Naive thymus-derived CD4-positive, alpha-beta T cell (primary cell): ENCODE results near the gene PPFIBP2. TPM values are rescaled to one million over a fixed set of nuclear protein-coding genes. Genes with fewer than 3 reads are reported as not detected.
A peak's percentile ranks its signal among the peaks of the same experiment; 100 is the strongest.

Experiments used
- ATAC-seq: fragments of 150-1000 bp; cut with Tn5 transposase; 2 replicates; pipeline ENCODE4 v1.10.0; 2021; ENCODE audit warnings: mild to moderate bottlenecking, moderate library complexity
- CTCF ChIA-PET: fragments of 350-600 bp; sonication (Branson Sonifier 250); formaldehyde crosslinking; loops from one replicate; lab custom pipeline; 2021; ENCODE audit warnings: antibody characterized with exemption; lab: Charles Lee
- POLR2A ChIA-PET: fragments of 350-600 bp; sonication (Branson Sonifier 250); formaldehyde crosslinking; loops from one replicate; lab custom pipeline; 2021; ENCODE audit warnings: antibody characterized with exemption, inconsistent platforms; lab: Charles Lee
- DNase-seq, 9 donors: peaks; one replicate each; pipeline versions ENCODE4 v3.0.0 to v3.0.0-alpha.2; 2020 to 2022; ENCODE audit warnings: mixed read lengths in 1 of 9
- H3K27ac ChIP-seq: one replicate; pipeline ENCODE4 v1.7.0; 2013; ENCODE audit warnings: mild to moderate bottlenecking, low read depth, low read length, moderate library complexity
- H3K27me3 ChIP-seq, 2 donors: one replicate each; pipeline ENCODE4 v1.7.0; 2013; ENCODE audit warnings: low read length in 2 of 2, mild to moderate bottlenecking in 2 of 2, moderate library complexity in 2 of 2; ENCODE audit not compliant: control insufficient read depth in 2 of 2, insufficient read depth in 2 of 2
- H3K36me3 ChIP-seq, 3 experiments: 1 replicate in 2 of 3; 2 replicates in 1 of 3; pipeline ENCODE4 v1.7.0; 2013; ENCODE audit warnings: low read length in 3 of 3, mild to moderate bottlenecking in 3 of 3, moderate library complexity in 1 of 3; ENCODE audit not compliant: insufficient read depth in 3 of 3, control insufficient read depth in 2 of 3
- H3K4me1 ChIP-seq, 2 donors: one replicate each; pipeline ENCODE4 v1.7.0; 2013; ENCODE audit warnings: low read length in 2 of 2, mild to moderate bottlenecking in 2 of 2, moderate library complexity in 1 of 2; ENCODE audit not compliant: control insufficient read depth in 2 of 2, insufficient read depth in 2 of 2
- H3K4me3 ChIP-seq: 2 replicates; pipeline ENCODE4 v1.7.0; 2013; ENCODE audit warnings: mild to moderate bottlenecking, low read length
- H3K9me3 ChIP-seq, 3 experiments: 1 replicate in 2 of 3; 2 replicates in 1 of 3; pipeline ENCODE4 v1.7.0; 2013; ENCODE audit warnings: low read length in 3 of 3; ENCODE audit not compliant: control insufficient read depth in 2 of 3
- H3K27ac Mint-ChIP-seq, 9 donors: one replicate each; pipeline ENCODE4 v1.8.0; 2020 to 2022; ENCODE audit warnings: mixed read lengths in 9 of 9, mild to moderate bottlenecking in 8 of 9, moderate library complexity in 5 of 9, inconsistent platforms in 2 of 9
- H3K27me3 Mint-ChIP-seq, 5 donors: one replicate each; pipeline ENCODE4 v1.8.0; 2021 to 2022; ENCODE audit warnings: mixed read lengths in 5 of 5, mild to moderate bottlenecking in 1 of 5
- H3K36me3 Mint-ChIP-seq, 5 donors: one replicate each; pipeline ENCODE4 v1.8.0; 2020 to 2022; ENCODE audit warnings: mixed read lengths in 5 of 5, mild to moderate bottlenecking in 3 of 5, inconsistent platforms in 1 of 5
- H3K4me1 Mint-ChIP-seq, 7 donors: one replicate each; pipeline ENCODE4 v1.8.0; 2020 to 2022; ENCODE audit warnings: mixed read lengths in 7 of 7, mild to moderate bottlenecking in 3 of 7, inconsistent platforms in 1 of 7
- H3K4me3 Mint-ChIP-seq, 10 donors: one replicate each; pipeline ENCODE4 v1.8.0; 2020 to 2022; ENCODE audit warnings: mild to moderate bottlenecking in 10 of 10, mixed read lengths in 10 of 10, moderate library complexity in 6 of 10, inconsistent platforms in 2 of 10
- H3K9me3 Mint-ChIP-seq, 11 donors: one replicate each; pipeline ENCODE4 v1.8.0; 2020 to 2022; ENCODE audit warnings: mixed read lengths in 11 of 11, mild to moderate bottlenecking in 4 of 11, inconsistent platforms in 1 of 11, moderate library complexity in 1 of 11
- intact Hi-C, 2 donors: fragments of 100-400 bp; cut with micrococcal nuclease; formaldehyde crosslinking; loops; one replicate each; pipeline ENCODE4 v1.15.1; 2023
- polyA plus RNA-seq, 2 donors: library from polyadenylated mRNA; unstranded; fragments of 300-500 nt; fragmentation: Illumina TruSeq; gene quantifications; one replicate each; pipeline ENCODE4 v1.2.3, GENCODE V29; 2021
- total RNA-seq, 6 experiments: library from RNA in 5 of 6; stranded (reverse) in 5 of 6; gene quantifications; 1 replicate in 5 of 6; 2 replicates in 1 of 6; pipeline ENCODE4 v1.2.3 and lab custom pipeline; 2021 to 2026

Gene PPFIBP2
- total and polyA plus RNA-seq, 7 experiments from 2014 or later, result 5.7 to 55.6 (median 42.6) TPM

GRCh38 chr11:7651140-7651551 lies 137.3 kb downstream of the PPFIBP2 start:
- H3K4me1 ChIP-seq, result no peaks in the 10 kb centered on the region
- Mint-ChIP-seq H3K4me1 (no peaks in the 10 kb centered on the region), H3K27me3 (peaks cover 0 to 2% (median 0%) of the 10 kb centered on the region in 5 donors), H3K36me3 (peaks cover 0 to 77% (median 15%) of the 10 kb centered on the region in 5 donors), H3K4me3 (no peak overlapping the region), H3K27ac (no peak overlapping the region), H3K9me3 (no peaks in the 10 kb centered on the region)
- no peaks in the 10 kb centered on the region for H3K27me3 ChIP-seq
- peaks cover 0 to 70% (median 11%) of the 10 kb centered on the region in 3 experiments for H3K36me3 ChIP-seq
- intact Hi-C loops, result no loop called here
- no peak overlapping the region for H3K4me3 ChIP-seq
- ChIA-PET POLR2A (no interaction called here), CTCF (interaction anchor here (1.1 kb wide), 1 partner anchor 138 kb away, joined by 3 read pairs; the partner anchor contains the start of gene PPFIBP2)
- ATAC-seq (no peak), DNase-seq (no peak)
- no peaks in the 10 kb centered on the region for H3K9me3 ChIP-seq
- H3K27ac ChIP-seq, result no peak overlapping the region

DNA sequence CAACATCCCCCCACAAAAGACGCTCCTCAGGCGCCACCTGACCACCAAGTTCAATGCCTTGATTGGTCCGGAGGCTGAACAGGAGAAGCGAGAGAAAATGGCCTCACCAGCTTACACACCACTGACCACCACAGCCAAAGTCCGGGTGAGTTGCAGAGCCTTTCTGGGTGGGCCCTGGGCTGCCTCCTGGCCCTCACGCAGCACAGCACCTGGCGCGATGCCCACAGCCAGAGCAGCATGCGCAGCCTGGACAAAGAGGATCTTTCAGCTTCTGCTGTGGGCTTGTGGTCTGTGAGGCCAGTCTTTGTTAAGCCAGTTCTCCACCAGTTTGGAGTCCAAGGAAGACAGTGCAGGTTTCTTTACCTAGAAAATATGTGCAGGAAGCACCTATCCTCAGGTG lies 137.9 kb downstream of the PPFIBP2 start:
- DNase-seq (no peak), ATAC-seq (no peak)
- POLR2A ChIA-PET, result no interaction called here
- intact Hi-C loops, result no loop called here
- H3K27ac Mint-ChIP-seq, result no peak overlapping the region
- no peaks in the 10 kb centered on the region for H3K9me3 Mint-ChIP-seq
- H3K36me3 ChIP-seq, result peaks cover 0 to 70% (median 11%) of the 10 kb centered on the region in 3 experiments
- H3K36me3 Mint-ChIP-seq, result peaks cover 0 to 83% (median 15%) of the 10 kb centered on the region in 5 donors
- H3K27ac ChIP-seq, result no peak overlapping the region
- no peak overlapping the region for H3K4me3 Mint-ChIP-seq
- no peak overlapping the region for H3K4me3 ChIP-seq
- H3K4me1 ChIP-seq, result no peaks in the 10 kb centered on the region
- H3K27me3 Mint-ChIP-seq, result peaks cover 0 to 2% (median 0%) of the 10 kb centered on the region in 5 donors
- H3K27me3 ChIP-seq, result no peaks in the 10 kb centered on the region
- no peaks in the 10 kb centered on the region for H3K9me3 ChIP-seq
- CTCF ChIA-PET, result interaction anchor here (1.1 kb wide), 1 partner anchor 138 kb away, joined by 3 read pairs; the partner anchor contains the start of gene PPFIBP2
- no peaks in the 10 kb centered on the region for H3K4me1 Mint-ChIP-seq

- H3K27ac Mint-ChIP-seq, result peak overlapping the region in 1 of 9 donors; percentile 45
- H3K36me3 Mint-ChIP-seq, result peaks cover 0 to 77% (median 21%) of the 10 kb centered on the region in 5 donors
- Histone ChIP-seq H3K4me3 (no peak overlapping the region), H3K27ac (no peak overlapping the region), H3K4me1 (no peaks in the 10 kb centered on the region), H3K27me3 (no peaks in the 10 kb centered on the region), H3K9me3 (no peaks in the 10 kb centered on the region), H3K36me3 (peaks cover 0 to 59% (median 11%) of the 10 kb centered on the region in 3 experiments)
- POLR2A ChIA-PET, result no interaction called here
- H3K9me3 Mint-ChIP-seq, result peaks cover 0 to 7% (median 0%) of the 10 kb centered on the region in 11 donors
- ATAC-seq, result no peak
- no peak overlapping the region for H3K4me3 Mint-ChIP-seq
- DNase-seq, result no peak
- intact Hi-C loops, result no loop called here
- no peaks in the 10 kb centered on the region for H3K4me1 Mint-ChIP-seq
- no peaks in the 10 kb centered on the region for H3K27me3 Mint-ChIP-seq
- CTCF ChIA-PET, result no interaction called here
Observed at GRCh38 chr11:7654195-7654705, 140.5 kb downstream of the PPFIBP2 start.

- Histone ChIP-seq H3K27me3 (no peaks in the 10 kb centered on the region), H3K4me1 (no peaks in the 10 kb centered on the region), H3K36me3 (peaks cover 0 to 49% (median 11%) of the 10 kb centered on the region in 3 experiments), H3K27ac (no peak overlapping the region), H3K4me3 (no peak overlapping the region), H3K9me3 (no peaks in the 10 kb centered on the region)
- no peak overlapping the region for H3K4me3 Mint-ChIP-seq
- ChIA-PET POLR2A (no interaction called here), CTCF (no interaction called here)
- no peak overlapping the region for H3K27ac Mint-ChIP-seq
- DNase-seq (no peak), ATAC-seq (no peak)
- peaks cover 0 to 7% (median 0%) of the 10 kb centered on the region in 11 donors for H3K9me3 Mint-ChIP-seq
- H3K27me3 Mint-ChIP-seq, result no peaks in the 10 kb centered on the region
- peaks cover 0 to 64% (median 17%) of the 10 kb centered on the region in 5 donors for H3K36me3 Mint-ChIP-seq
- intact Hi-C loops, result no loop called here
- H3K4me1 Mint-ChIP-seq, result no peaks in the 10 kb centered on the region
Observed at GRCh38 chr11:7655253-7656217, 141.7 kb downstream of the PPFIBP2 start.

GRCh38 chr11:7656704-7657103 lies 142.9 kb downstream of the PPFIBP2 start:
- intact Hi-C loops, result loop anchor here in 1 of 2 donors (1.0 kb wide), 1 partner anchor 143 kb away; the partner anchor contains the start of gene PPFIBP2
- H3K4me1 ChIP-seq, result no peaks in the 10 kb centered on the region

DNA sequence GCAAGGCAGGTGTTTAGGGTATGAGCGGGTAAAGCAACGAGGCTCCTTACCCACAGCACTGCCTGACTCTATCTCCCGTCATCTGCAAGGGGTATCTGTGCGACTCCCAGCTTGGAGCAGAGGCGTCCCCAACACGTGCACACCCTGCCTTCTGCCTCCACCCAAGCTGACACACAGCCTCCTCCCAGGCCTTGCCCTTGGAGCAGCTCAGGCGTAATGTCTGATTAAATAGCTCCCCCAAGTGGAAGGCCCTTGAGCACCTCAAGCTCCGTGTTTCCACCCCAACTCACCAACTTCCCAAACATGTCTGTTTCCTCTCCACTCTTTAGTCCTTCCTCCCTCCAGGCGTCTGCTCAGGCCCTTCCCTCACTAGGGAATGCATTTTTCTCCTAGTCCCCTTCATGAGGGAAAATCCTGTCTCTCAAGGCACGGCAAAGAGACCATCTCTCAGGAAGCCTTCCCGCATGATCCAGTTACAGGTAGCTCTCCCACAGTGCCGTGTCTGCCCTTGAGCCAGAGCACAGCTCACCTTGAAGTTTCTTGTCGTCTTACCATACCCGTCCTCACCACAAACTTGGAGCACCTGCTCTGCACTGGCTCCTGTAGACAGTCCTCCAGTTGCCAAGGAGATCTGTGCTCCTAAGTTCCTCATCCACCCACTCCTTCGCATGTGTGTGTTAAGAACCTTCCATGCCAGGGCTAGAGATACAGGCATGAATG lies 143.7 kb downstream of the PPFIBP2 start:
- no peak overlapping the region for H3K27ac ChIP-seq
- no peaks in the 10 kb centered on the region for H3K27me3 ChIP-seq
- no peak overlapping the region for H3K4me3 Mint-ChIP-seq
- H3K4me1 Mint-ChIP-seq, result no peaks in the 10 kb centered on the region
- POLR2A ChIA-PET, result no interaction called here
- H3K36me3 ChIP-seq, result peaks cover 0 to 32% (median 10%) of the 10 kb centered on the region in 3 experiments
- intact Hi-C loops, result loop anchor here in 1 of 2 donors (1.0 kb wide), 1 partner anchor 144 kb away; the partner anchor contains the start of gene PPFIBP2
- CTCF ChIA-PET, result interaction anchor here (0.7 kb wide), 2 partner anchors 80 to 135 kb away, joined by 3 read pairs; no protein-coding TSS in a partner anchor
- peak; percentile 66 for ATAC-seq
- H3K4me1 ChIP-seq, result no peaks in the 10 kb centered on the region
- H3K27me3 Mint-ChIP-seq, result no peaks in the 10 kb centered on the region
- H3K27ac Mint-ChIP-seq, result peak overlapping the region in 2 of 9 donors; percentile 22 to 38
- no peaks in the 10 kb centered on the region for H3K9me3 ChIP-seq
- DNase-seq, result peak in 1 of 9 donors; percentile 23
- no peak overlapping the region for H3K4me3 ChIP-seq
- peaks cover 0 to 49% (median 11%) of the 10 kb centered on the region in 5 donors for H3K36me3 Mint-ChIP-seq
- H3K9me3 Mint-ChIP-seq, result peaks cover 0 to 7% (median 0%) of the 10 kb centered on the region in 11 donors

More at GRCh38 chr11:7656704-7657103, 142.9 kb downstream of the PPFIBP2 start:
- H3K27me3 ChIP-seq, result no peaks in the 10 kb centered on the region
- Mint-ChIP-seq H3K27ac (no peak overlapping the region), H3K36me3 (peaks cover 0 to 56% (median 14%) of the 10 kb centered on the region in 5 donors), H3K27me3 (no peaks in the 10 kb centered on the region), H3K4me1 (no peaks in the 10 kb centered on the region), H3K9me3 (peaks cover 0 to 7% (median 0%) of the 10 kb centered on the region in 11 donors), H3K4me3 (no peak overlapping the region)
- DNase-seq (no peak), ATAC-seq (no peak)
- H3K9me3 ChIP-seq, result no peaks in the 10 kb centered on the region
- H3K4me3 ChIP-seq, result no peak overlapping the region
- H3K36me3 ChIP-seq, result peaks cover 0 to 38% (median 11%) of the 10 kb centered on the region in 3 experiments
- CTCF ChIA-PET, result interaction anchor here (0.7 kb wide), 1 partner anchor 79 kb away, joined by 3 read pairs; no protein-coding TSS in a partner anchor
- H3K27ac ChIP-seq, result no peak overlapping the region
- POLR2A ChIA-PET, result no interaction called here
